ENCODE data around the gene C18orf63.

GRCh38 chr18:74278058-74278457 lies 37.6 kb upstream of the C18orf63 start:
- TF ChIP-seq ZFX (IDR thresholded peaks at IDR 0.05; ENCODE audit: borderline replicate concordance) = no peak
- TF ChIP-seq, protein P1, sequence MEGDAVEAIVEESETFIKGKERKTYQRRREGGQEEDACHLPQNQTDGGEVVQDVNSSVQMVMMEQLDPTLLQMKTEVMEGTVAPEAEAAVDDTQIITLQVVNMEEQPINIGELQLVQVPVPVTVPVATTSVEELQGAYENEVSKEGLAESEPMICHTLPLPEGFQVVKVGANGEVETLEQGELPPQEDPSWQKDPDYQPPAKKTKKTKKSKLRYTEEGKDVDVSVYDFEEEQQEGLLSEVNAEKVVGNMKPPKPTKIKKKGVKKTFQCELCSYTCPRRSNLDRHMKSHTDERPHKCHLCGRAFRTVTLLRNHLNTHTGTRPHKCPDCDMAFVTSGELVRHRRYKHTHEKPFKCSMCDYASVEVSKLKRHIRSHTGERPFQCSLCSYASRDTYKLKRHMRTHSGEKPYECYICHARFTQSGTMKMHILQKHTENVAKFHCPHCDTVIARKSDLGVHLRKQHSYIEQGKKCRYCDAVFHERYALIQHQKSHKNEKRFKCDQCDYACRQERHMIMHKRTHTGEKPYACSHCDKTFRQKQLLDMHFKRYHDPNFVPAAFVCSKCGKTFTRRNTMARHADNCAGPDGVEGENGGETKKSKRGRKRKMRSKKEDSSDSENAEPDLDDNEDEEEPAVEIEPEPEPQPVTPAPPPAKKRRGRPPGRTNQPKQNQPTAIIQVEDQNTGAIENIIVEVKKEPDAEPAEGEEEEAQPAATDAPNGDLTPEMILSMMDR (IDR thresholded peaks at IDR 0.05) = no peak
